H9 (cell line): ENCODE data around the gene SLC30A1. TPM values are rescaled to one million over a fixed set of nuclear protein-coding genes. Genes with fewer than 3 reads are reported as not detected.

Experiments
- DNase-seq: peaks from one replicate; pipeline ENCODE4 v3.0.0-alpha.2; 2017
- H2AFZ ChIP-seq: one replicate; pipeline ENCODE4 v1.6.1; 2013; ENCODE audit warnings: mild to moderate bottlenecking, low read length, control low read depth, moderate library complexity
- H2AK5ac ChIP-seq: 2 replicates; pipeline ENCODE4 v1.6.1; 2013; ENCODE audit warnings: low read length, control low read depth, mixed read lengths; ENCODE audit not compliant: insufficient read length
- H2BK120ac ChIP-seq: one replicate; pipeline ENCODE4 v1.6.1; 2013; ENCODE audit warnings: low read depth, mild to moderate bottlenecking, low read length, control low read depth, inconsistent platforms; ENCODE audit not compliant: poor library complexity, severe bottlenecking
- H2BK12ac ChIP-seq: 2 replicates; pipeline ENCODE4 v1.6.1; 2013; ENCODE audit warnings: low read length, control low read depth, mixed read lengths, low read depth; ENCODE audit not compliant: insufficient read length
- H2BK15ac ChIP-seq: 2 replicates; pipeline ENCODE4 v1.6.1; 2013; ENCODE audit warnings: low read depth, low read length, control low read depth
- H2BK20ac ChIP-seq: one replicate; pipeline ENCODE4 v1.6.1; 2013; ENCODE audit warnings: low read depth, mild to moderate bottlenecking, low read length, control low read depth, inconsistent platforms; ENCODE audit not compliant: poor library complexity, severe bottlenecking
- H2BK5ac ChIP-seq: 2 replicates; pipeline ENCODE4 v1.6.1; 2013; ENCODE audit warnings: low read length, control low read depth, mixed read lengths; ENCODE audit not compliant: insufficient read length
- H3K14ac ChIP-seq: 2 replicates; pipeline ENCODE4 v1.6.1; 2013; ENCODE audit warnings: low read length, control low read depth; ENCODE audit not compliant: insufficient read depth
- H3K18ac ChIP-seq: 2 replicates; pipeline ENCODE4 v1.6.1; 2013; ENCODE audit warnings: low read depth, mild to moderate bottlenecking, mixed read lengths, low read length, control low read depth; ENCODE audit not compliant: insufficient read length
- H3K23ac ChIP-seq: 2 replicates; pipeline ENCODE4 v1.6.1; 2013; ENCODE audit warnings: low read length, control low read depth, mixed read lengths, low read depth; ENCODE audit not compliant: insufficient read length
- H3K23me2 ChIP-seq: 2 replicates; pipeline ENCODE4 v1.6.1; 2013; ENCODE audit warnings: low read depth, mild to moderate bottlenecking, mixed read lengths, low read length, control low read depth; ENCODE audit not compliant: insufficient read length, poor library complexity, severe bottlenecking
- H3K27ac ChIP-seq: 2 replicates; pipeline ENCODE4 v1.5.1; 2013; ENCODE audit warnings: low read length, control low read depth, mixed read lengths, low read depth; ENCODE audit not compliant: insufficient read length
- H3K27me3 ChIP-seq: 2 replicates; pipeline ENCODE4 v1.6.1; 2013; ENCODE audit warnings: low read length, control low read depth, inconsistent platforms; ENCODE audit not compliant: insufficient read depth
- H3K4ac ChIP-seq: 2 replicates; pipeline ENCODE4 v1.6.1; 2013; ENCODE audit warnings: low read depth, mild to moderate bottlenecking, control low read depth, inconsistent platforms, low read length, moderate library complexity
- H3K4me1 ChIP-seq: 2 replicates; pipeline ENCODE4 v1.6.1; 2013; ENCODE audit warnings: low read length, control low read depth, inconsistent platforms; ENCODE audit not compliant: insufficient read depth
- H3K4me2 ChIP-seq: 2 replicates; pipeline ENCODE4 v1.6.1; 2013; ENCODE audit warnings: low read length, control low read depth, mixed read lengths; ENCODE audit not compliant: insufficient read length, insufficient read depth
- H3K56ac ChIP-seq: 2 replicates; pipeline ENCODE4 v1.6.1; 2013; ENCODE audit warnings: low read depth, mild to moderate bottlenecking, mixed read lengths, low read length, control low read depth; ENCODE audit not compliant: insufficient read length
- H3K79me1 ChIP-seq: 2 replicates; pipeline ENCODE4 v1.6.1; 2013; ENCODE audit warnings: low read depth, mild to moderate bottlenecking, moderate library complexity, low read length, control low read depth, inconsistent platforms; ENCODE audit not compliant: insufficient read depth, poor library complexity, severe bottlenecking
- H3K79me2 ChIP-seq: 2 replicates; pipeline ENCODE4 v1.6.1; 2013; ENCODE audit warnings: low read length, control low read depth, inconsistent platforms; ENCODE audit not compliant: insufficient read depth
- H3K9ac ChIP-seq: 2 replicates; pipeline ENCODE4 v1.6.1; 2013; ENCODE audit warnings: low read length, control low read depth, mixed read lengths; ENCODE audit not compliant: insufficient read length; ENCODE audit errors: extremely low read depth
- H3K9me3 ChIP-seq: one replicate; pipeline ENCODE4 v1.6.1; 2013; ENCODE audit warnings: low read depth, low read length, inconsistent platforms; ENCODE audit not compliant: control insufficient read depth
- H3T11ph ChIP-seq: one replicate; pipeline ENCODE4 v1.6.1; 2013; ENCODE audit warnings: mild to moderate bottlenecking, low read length, control low read depth, inconsistent platforms
- H4K20me1 ChIP-seq: one replicate; pipeline ENCODE4 v1.6.1; 2013; ENCODE audit not compliant: control insufficient read depth, insufficient read length, insufficient read depth
- H4K5ac ChIP-seq: 2 replicates; pipeline ENCODE4 v1.6.1; 2013; ENCODE audit warnings: low read depth, mild to moderate bottlenecking, mixed read lengths, low read length, control low read depth; ENCODE audit not compliant: insufficient read length
- H4K8ac ChIP-seq: replicated peaks from 2 replicates; pipeline ENCODE4 v1.6.1; 2013; ENCODE audit warnings: low read length, control low read depth, mixed read lengths, low read depth; ENCODE audit not compliant: insufficient read length
- H4K91ac ChIP-seq: 2 replicates; pipeline ENCODE4 v1.6.1; 2013; ENCODE audit warnings: low read depth, mild to moderate bottlenecking, moderate library complexity, mixed read lengths, low read length, control low read depth; ENCODE audit not compliant: insufficient read length
- H3K27ac Mint-ChIP-seq, 3 experiments: 2 replicates in 2 of 3; 3 replicates in 1 of 3; pipeline ENCODE4 v1.8.0; 2020 to 2021; ENCODE audit warnings: mixed read lengths in 3 of 3, mild to moderate bottlenecking in 1 of 3, moderate library complexity in 1 of 3
- H3K27me3 Mint-ChIP-seq: 2 replicates; pipeline ENCODE4 v1.8.0; 2021; ENCODE audit warnings: low read depth, mild to moderate bottlenecking, moderate library complexity, mixed read lengths
- H3K36me3 Mint-ChIP-seq, 3 experiments: 2 replicates in 2 of 3; 3 replicates in 1 of 3; pipeline ENCODE4 v1.8.0; 2020 to 2021; ENCODE audit warnings: low read depth in 3 of 3, mixed read lengths in 3 of 3; ENCODE audit not compliant: insufficient read depth in 1 of 3
- H3K4me1 Mint-ChIP-seq, 2 experiments: 2 replicates each; pipeline ENCODE4 v1.8.0; 2020; ENCODE audit warnings: mixed read lengths in 2 of 2
- H3K4me3 Mint-ChIP-seq, 2 experiments: 2 replicates in 1 of 2; 3 replicates in 1 of 2; pipeline ENCODE4 v1.8.0; 2020 to 2021; ENCODE audit warnings: mild to moderate bottlenecking in 2 of 2, mixed read lengths in 2 of 2, moderate library complexity in 1 of 2
- H3K9me3 Mint-ChIP-seq, 2 experiments: 2 replicates in 1 of 2; 3 replicates in 1 of 2; pipeline ENCODE4 v1.8.0; 2020; ENCODE audit warnings: mild to moderate bottlenecking in 2 of 2, mixed read lengths in 2 of 2, moderate library complexity in 1 of 2
- WGBS: extraction: QIAGEN DNeasy Blood & Tissue Kit; methylation state at CpG from one replicate; pipeline ENCODE4 v1.1.7; 2013; ENCODE audit warnings: missing lambda C conversion rate, low lambda C conversion rate, mixed read lengths; ENCODE audit not compliant: insufficient read length; ENCODE audit errors: extremely low coverage; 5-methylcytosine and 5-hydroxymethylcytosine counted together
- total RNA-seq: library from RNA; stranded (reverse); gene quantifications from 2 replicates; pipeline ENCODE4 v1.2.1, GENCODE V29; 2021
- TF ChIP-seq, protein P1 (sequence below): fragments of 200-600 bp; sonication (generic); conservative IDR thresholded peaks from 3 replicates; pipeline ENCODE4 v1.8.0; 2021; ENCODE audit warnings: antibody characterized with exemption, mild to moderate bottlenecking

Gene SLC30A1
- total RNA-seq, 1 experiment from 2014 or later = 17.1 TPM

DNA sequence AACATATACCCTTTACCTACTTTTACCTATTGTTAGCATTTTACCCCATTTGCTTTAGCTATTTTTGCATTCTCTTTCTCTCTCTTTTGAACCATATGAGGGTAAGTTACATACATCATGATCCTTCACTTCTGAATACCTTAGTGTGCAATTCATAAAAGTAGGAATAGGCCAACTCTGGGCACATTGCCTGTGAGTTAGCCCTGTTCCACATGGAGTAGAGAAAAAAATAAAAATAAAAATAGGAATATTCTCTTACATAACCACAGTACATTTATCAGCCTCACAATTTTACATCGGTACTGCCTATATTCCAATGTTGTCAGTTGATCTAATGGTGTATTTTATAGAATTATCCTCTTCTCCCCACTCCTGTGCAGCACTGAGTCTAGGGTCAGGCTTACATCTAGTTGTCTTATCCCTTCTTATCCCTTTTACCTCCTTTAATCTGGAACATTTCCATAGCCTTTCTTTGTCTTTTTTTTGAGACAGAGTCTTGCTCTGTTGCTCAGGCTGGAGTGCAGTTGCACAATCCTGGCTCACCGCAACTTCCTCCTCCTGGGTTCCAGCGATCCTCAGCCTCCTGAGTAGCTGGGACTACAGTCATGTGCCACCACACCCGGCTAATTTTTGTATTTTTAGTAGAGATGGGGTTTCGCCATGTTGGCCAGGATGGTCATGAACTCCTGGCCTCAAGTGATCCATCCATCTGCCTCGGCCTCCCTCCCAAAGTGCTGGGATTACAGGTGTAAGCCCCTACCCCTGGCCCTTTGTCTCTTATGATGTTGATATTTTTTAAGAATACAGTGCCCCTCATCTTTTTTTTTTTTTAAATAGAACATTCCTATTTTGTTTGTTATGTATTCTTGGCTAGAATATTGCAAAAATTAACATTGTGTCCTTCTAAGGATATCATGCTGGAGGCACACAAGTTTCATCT, 11.1 kb upstream of the SLC30A1 start:
- Histone ChIP-seq H2BK15ac (no peak overlapping the region), H2BK12ac (no peak overlapping the region), H3K56ac (no peak overlapping the region), H3K27ac (no peak overlapping the region), H4K5ac (no peak overlapping the region), H3K4ac (no peak overlapping the region), H2AK5ac (no peak overlapping the region), H3K23me2 (no peaks in the 10 kb centered on the region), H2BK5ac (no peak overlapping the region), H3K9ac (no peak overlapping the region), H4K8ac (no peak overlapping the region), H3K23ac (no peak overlapping the region), H3K4me1 (no peaks in the 10 kb centered on the region), H4K20me1 (no peaks in the 10 kb centered on the region), H2BK120ac (no peak overlapping the region), H3K4me2 (no peak overlapping the region), H4K91ac (no peak overlapping the region), H3K9me3 (no peaks in the 10 kb centered on the region), H3K27me3 (no peaks in the 10 kb centered on the region), H3K79me2 (no peaks in the 10 kb centered on the region), H2AFZ (no peak overlapping the region), H3K79me1 (no peaks in the 10 kb centered on the region), H3K18ac (no peak overlapping the region), H3T11ph (no peak overlapping the region), H2BK20ac (no peak overlapping the region), H3K14ac (no peak overlapping the region)
- no peaks in the 10 kb centered on the region for H3K4me1 Mint-ChIP-seq
- H3K27me3 Mint-ChIP-seq = no peaks in the 10 kb centered on the region; the same call in 1 of the 2 replicates
- H3K9me3 Mint-ChIP-seq = no peaks in the 10 kb centered on the region
- WGBS = no CpG with 5 or more reads among the region's 6 CpGs
- no peak overlapping the region for H3K27ac Mint-ChIP-seq
- TF ChIP-seq, protein P1, sequence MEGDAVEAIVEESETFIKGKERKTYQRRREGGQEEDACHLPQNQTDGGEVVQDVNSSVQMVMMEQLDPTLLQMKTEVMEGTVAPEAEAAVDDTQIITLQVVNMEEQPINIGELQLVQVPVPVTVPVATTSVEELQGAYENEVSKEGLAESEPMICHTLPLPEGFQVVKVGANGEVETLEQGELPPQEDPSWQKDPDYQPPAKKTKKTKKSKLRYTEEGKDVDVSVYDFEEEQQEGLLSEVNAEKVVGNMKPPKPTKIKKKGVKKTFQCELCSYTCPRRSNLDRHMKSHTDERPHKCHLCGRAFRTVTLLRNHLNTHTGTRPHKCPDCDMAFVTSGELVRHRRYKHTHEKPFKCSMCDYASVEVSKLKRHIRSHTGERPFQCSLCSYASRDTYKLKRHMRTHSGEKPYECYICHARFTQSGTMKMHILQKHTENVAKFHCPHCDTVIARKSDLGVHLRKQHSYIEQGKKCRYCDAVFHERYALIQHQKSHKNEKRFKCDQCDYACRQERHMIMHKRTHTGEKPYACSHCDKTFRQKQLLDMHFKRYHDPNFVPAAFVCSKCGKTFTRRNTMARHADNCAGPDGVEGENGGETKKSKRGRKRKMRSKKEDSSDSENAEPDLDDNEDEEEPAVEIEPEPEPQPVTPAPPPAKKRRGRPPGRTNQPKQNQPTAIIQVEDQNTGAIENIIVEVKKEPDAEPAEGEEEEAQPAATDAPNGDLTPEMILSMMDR = no peak
- no peaks in the 10 kb centered on the region for H3K36me3 Mint-ChIP-seq
- no peak overlapping the region for H3K4me3 Mint-ChIP-seq
- no peak for DNase-seq
